Endothelial cell of umbilical vein (primary cell): ENCODE measurements around the gene DECR2. TPM values are rescaled to one million over a fixed set of nuclear protein-coding genes. Genes with fewer than 3 reads are reported as not detected.

Source experiments
- BruUV-seq: library from RNA; stranded (reverse); fragments of 400-500 nt; replicated peaks from 2 replicates; lab custom pipeline; 2021; lab: Mats Ljungman, UMichigan
- CTCF ChIA-PET: fragments of 300-600, 350-600 bp; sonication (Branson Sonifier 250); formaldehyde crosslinking; loops from one replicate; lab custom pipeline; 2021; ENCODE audit warnings: antibody characterized with exemption, inconsistent platforms; lab: Charles Lee
- POLR2A ChIA-PET: fragments of 300-600, 350-600 bp; sonication (Branson Sonifier 250); formaldehyde crosslinking; loops from one replicate; lab custom pipeline; 2021; ENCODE audit warnings: antibody characterized with exemption, inconsistent platforms; lab: Charles Lee
- DNase-seq: peaks from one replicate; pipeline ENCODE4 v3.0.0-alpha.2; 2011; ENCODE audit warnings: low read depth, low spot score
- FAIRE-seq: peaks from 2 replicates; lab custom pipeline; 2011; peaks lifted over from hg19 to GRCh38; lab: Jason Lieb, UNC
- H2AFZ ChIP-seq: 2 replicates; pipeline ENCODE4 v1.6.0; 2012; ENCODE audit warnings: low read depth, low read length, control low read depth, inconsistent platforms
- H3K27ac ChIP-seq: 2 replicates; pipeline ENCODE4 v1.5.1; 2011; ENCODE audit warnings: low read depth, mild to moderate bottlenecking, control low read depth, low read length, moderate library complexity; ENCODE audit not compliant: insufficient read depth
- H3K27me3 ChIP-seq, 2 experiments: 2 replicates each; pipeline versions ENCODE4 v1.6.0 to v1.6.1; 2011; ENCODE audit warnings: low read length in 2 of 2, mixed read lengths in 1 of 2; ENCODE audit not compliant: control insufficient read depth in 2 of 2, insufficient read depth in 2 of 2
- H3K36me3 ChIP-seq, 2 experiments: 2 replicates in 1 of 2; 3 replicates in 1 of 2; pipeline ENCODE4 v1.5.1; 2011; ENCODE audit warnings: low read length in 2 of 2, mild to moderate bottlenecking in 1 of 2, moderate library complexity in 1 of 2; ENCODE audit not compliant: control insufficient read depth in 2 of 2, insufficient read depth in 2 of 2; ENCODE audit errors: extremely low read depth in 1 of 2
- H3K4me1 ChIP-seq: 3 replicates; pipeline ENCODE4 v1.5.1; 2011; ENCODE audit warnings: mild to moderate bottlenecking, low read length; ENCODE audit not compliant: control insufficient read depth, insufficient read depth; ENCODE audit errors: extremely low read depth
- H3K4me2 ChIP-seq: 2 replicates; pipeline ENCODE4 v1.6.1; 2011; ENCODE audit warnings: low read length, control low read depth, mixed read lengths; ENCODE audit not compliant: insufficient read depth
- H3K4me3 ChIP-seq, 3 experiments: fragments of 200-600 bp in 1 of 3; sonication (generic), shearing (Covaris generic) in 1 of 3; replicated peaks in 1 of 3; 2 replicates each; pipeline ENCODE4 v1.5.1; 2011 to 2016; ENCODE audit warnings: control low read depth in 3 of 3, low read length in 3 of 3, mild to moderate bottlenecking in 2 of 3, inconsistent platforms in 1 of 3, low read depth in 1 of 3, moderate library complexity in 1 of 3; ENCODE audit not compliant: insufficient read depth in 1 of 3
- H3K79me2 ChIP-seq: 2 replicates; pipeline ENCODE4 v1.6.0; 2012; ENCODE audit warnings: low read length, inconsistent platforms; ENCODE audit not compliant: control insufficient read depth, insufficient read depth
- H3K9ac ChIP-seq: replicated peaks from 2 replicates; pipeline ENCODE3; 2011; ENCODE audit warnings: low read length, control low read depth; ENCODE audit not compliant: insufficient read depth; ENCODE audit errors: extremely low read depth
- H3K9me1 ChIP-seq: replicated peaks from 3 replicates; pipeline ENCODE4 v1.6.0; 2011; ENCODE audit warnings: mild to moderate bottlenecking, low read length; ENCODE audit not compliant: control insufficient read depth, insufficient read depth; ENCODE audit errors: extremely low read depth
- H3K9me3 ChIP-seq: replicated peaks from 2 replicates; pipeline ENCODE4 v1.5.1; 2012; ENCODE audit warnings: low read length, inconsistent platforms; ENCODE audit not compliant: control insufficient read depth, insufficient read depth
- H4K20me1 ChIP-seq: replicated peaks from 2 replicates; pipeline ENCODE3; 2011; ENCODE audit warnings: mild to moderate bottlenecking, low read length; ENCODE audit not compliant: control insufficient read depth, insufficient read depth; ENCODE audit errors: extremely low read depth
- CTCF ChIP-seq, 2 donors: IDR thresholded peaks; 1 replicate in 1 of 2; 2 replicates in 1 of 2; pipeline ENCODE4 v1.5.1; 2011; ENCODE audit warnings: low read length in 2 of 2, mild to moderate bottlenecking in 2 of 2, moderate library complexity in 2 of 2, control low read depth in 1 of 2, inconsistent platforms in 1 of 2, low read depth in 1 of 2; ENCODE audit not compliant: insufficient read depth in 1 of 2; ENCODE audit errors: extremely low read depth in 1 of 2
- EZH2 ChIP-seq: IDR thresholded peaks from 2 replicates; pipeline ENCODE4 v1.6.1; 2012; ENCODE audit warnings: borderline replicate concordance, low read depth, mild to moderate bottlenecking, moderate library complexity, low read length, inconsistent platforms; ENCODE audit not compliant: severe bottlenecking
- FOS ChIP-seq: IDR thresholded peaks from 2 replicates; pipeline ENCODE4 v1.6.1; 2011; ENCODE audit warnings: mild to moderate bottlenecking, low read length, moderate library complexity, borderline replicate concordance; ENCODE audit not compliant: insufficient read depth
- JUN ChIP-seq: IDR thresholded peaks from 2 replicates; pipeline ENCODE4 v1.6.1; 2011; ENCODE audit warnings: borderline replicate concordance, low read depth; ENCODE audit not compliant: insufficient read length, insufficient read depth
- MAX ChIP-seq: IDR thresholded peaks from 2 replicates; pipeline ENCODE4 v1.6.1; 2011; ENCODE audit not compliant: insufficient read depth, insufficient read length
- MYC ChIP-seq: IDR thresholded peaks from one replicate; pipeline ENCODE4 v1.6.1; 2011; ENCODE audit warnings: mild to moderate bottlenecking, low read depth, low read length
- POLR2A ChIP-seq: IDR thresholded peaks from 2 replicates; pipeline ENCODE4 v1.6.1; 2012; ENCODE audit warnings: low read depth, mild to moderate bottlenecking, control low read depth, low read length
- POLR2AphosphoS5 ChIP-seq: IDR thresholded peaks from 2 replicates; pipeline ENCODE4 v1.6.1; 2012; ENCODE audit warnings: low read depth, mild to moderate bottlenecking, control low read depth, low read length, moderate library complexity; ENCODE audit not compliant: insufficient read depth
- dilution Hi-C: fragments of 300-500 bp; cut with MboI; formaldehyde crosslinking; loops from one replicate; pipeline ENCODE4 v1.15.0; 2019; ENCODE audit warnings: low sequenced_read_pairs; ENCODE audit not compliant: extremely low pct_ligation_motif_present
- intact Hi-C: fragments of 100-400 bp; cut with micrococcal nuclease; formaldehyde crosslinking; loops from one replicate; pipeline ENCODE4 v1.10.0; 2022
- polyA plus RNA-seq, 4 experiments: library from polyadenylated mRNA; depleted of rRNA in 3 of 4; stranded (reverse) in 3 of 4; unstranded in 1 of 4; fragments of >200 nt; gene quantifications; 2 replicates each; pipeline versions ENCODE4 v1.2.1 to v1.2.3, GENCODE V29; 2011 to 2012; ENCODE audit warnings: missing spikeins in 1 of 4
- total RNA-seq: library from RNA; stranded (reverse); gene quantifications from 2 replicates; pipeline ENCODE4 v1.2.3, GENCODE V29; 2021

The DECR2 gene
- total and polyA plus RNA-seq, 2 donors (not counting 3 experiments of a cell fraction or from before 2014, with no cell fraction given) = 28.3 to 46.5 TPM

- FAIRE-seq (no peak), DNase-seq (no peak)
- Histone ChIP-seq H3K79me2 (no peaks in the 10 kb centered on the region), H3K36me3 (peaks cover 0 to 18% of the 10 kb centered on the region in 2 experiments), H3K9me3 (no peaks in the 10 kb centered on the region), H3K4me2 (no peak overlapping the region), H3K9me1 (no peaks in the 10 kb centered on the region), H3K27me3 (no peaks in the 10 kb centered on the region), H3K27ac (no peak overlapping the region), H3K9ac (no peak overlapping the region), H4K20me1 (no peaks in the 10 kb centered on the region), H3K4me3 (no peak overlapping the region), H2AFZ (no peak overlapping the region), H3K4me1 (peaks cover 3% of the 10 kb centered on the region)
- intact Hi-C loops = no loop called here
- dilution Hi-C loops = no loop called here
- no peak for TF ChIP-seq FOS
- no peak for TF ChIP-seq EZH2
- no peak for TF ChIP-seq JUN
- TF ChIP-seq POLR2A = no peak
- TF ChIP-seq MYC = no peak
- no peak for TF ChIP-seq POLR2AphosphoS5
- TF ChIP-seq MAX = no peak
- no peak for TF ChIP-seq CTCF (IDR thresholded peaks at IDR 0.05; ENCODE audit: extremely low read depth in 1 of 2, insufficient read depth in 1 of 2, low read depth in 1 of 2, low read length in 2 of 2)
- ChIA-PET CTCF (interaction anchor here (1.4 kb wide), 1 partner anchor 258 kb away, joined by 7 read pairs; no protein-coding TSS in a partner anchor), POLR2A (interaction anchor here (0.5 kb wide), 1 partner anchor 37 kb away, joined by 7 read pairs; the partner anchor contains the start of gene DECR2)
- no TSS peak for BruUV-seq
These were observed 36.8 kb upstream of the DECR2 start for GRCh38 chr16:364595-365491.
